B cell (primary cell): Measurements from ENCODE around the gene NAV2. TPM values are rescaled to one million over a fixed set of nuclear protein-coding genes. Genes with fewer than 3 reads are reported as not detected.

Experiments used
- ATAC-seq: fragments of 200-7000 bp; cut with Tn5 transposase; one replicate; pipeline ENCODE4 v1.10.0; 2021; ENCODE audit warnings: low read depth, mild to moderate bottlenecking, moderate number of reproducible peaks, moderate library complexity
- CTCF ChIA-PET: fragments of 350-600 bp; sonication (Branson Sonifier 250); formaldehyde crosslinking; loops from one replicate; lab custom pipeline; 2021; ENCODE audit warnings: antibody characterized with exemption, inconsistent platforms; lab: Charles Lee
- POLR2A ChIA-PET: fragments of 350-600 bp; sonication (Branson Sonifier 250); formaldehyde crosslinking; loops from one replicate; lab custom pipeline; 2021; ENCODE audit warnings: antibody characterized with exemption; lab: Charles Lee
- DNase-seq: peaks from one replicate; pipeline ENCODE4 v3.0.0; 2013
- H2AFZ ChIP-seq: 2 replicates; pipeline ENCODE4 v1.6.1; 2012; ENCODE audit warnings: mild to moderate bottlenecking, low read depth, low read length; ENCODE audit not compliant: insufficient read depth, poor library complexity, severe bottlenecking
- H3K27ac ChIP-seq, 2 donors: 1 replicate in 1 of 2; 2 replicates in 1 of 2; pipeline ENCODE4 v1.5.1; 2012 to 2013; ENCODE audit warnings: low read length in 2 of 2, mild to moderate bottlenecking in 2 of 2, moderate library complexity in 1 of 2
- H3K27me3 ChIP-seq, 4 experiments: fragments of 200-600 bp in 1 of 4; sonication (generic) in 1 of 4; replicated peaks in 1 of 4; 1 replicate in 2 of 4; 2 replicates in 2 of 4; pipeline versions ENCODE4 v1.6.1 to v1.7.0; 2013 to 2016; ENCODE audit warnings: low read length in 3 of 4, mild to moderate bottlenecking in 2 of 4, mixed read lengths in 1 of 4, moderate library complexity in 1 of 4; ENCODE audit not compliant: insufficient read depth in 4 of 4, control insufficient read depth in 3 of 4; ENCODE audit errors: control extremely low read depth in 1 of 4
- H3K36me3 ChIP-seq, 2 experiments: replicated peaks in 1 of 2; 1 replicate in 1 of 2; 2 replicates in 1 of 2; pipeline versions ENCODE4 v1.6.1 to v1.7.1; 2013; ENCODE audit warnings: low read length in 1 of 2; ENCODE audit not compliant: insufficient read depth in 2 of 2, control insufficient read depth in 1 of 2; ENCODE audit errors: control extremely low read depth in 1 of 2, extremely low read depth in 1 of 2
- H3K4me1 ChIP-seq, 2 donors: fragments of 200-600 bp in 1 of 2; sonication (generic) in 1 of 2; 1 replicate in 1 of 2; 2 replicates in 1 of 2; pipeline versions ENCODE4 v1.5.1 to v1.6.1; 2013 to 2017; ENCODE audit warnings: low read length in 2 of 2; ENCODE audit not compliant: control insufficient read depth in 2 of 2, insufficient read depth in 2 of 2
- H3K4me2 ChIP-seq: replicated peaks from 2 replicates; pipeline ENCODE3; 2012; ENCODE audit warnings: mild to moderate bottlenecking, low read depth, low read length; ENCODE audit not compliant: poor library complexity, severe bottlenecking
- H3K4me3 ChIP-seq, 5 experiments: fragments of 200-600 bp in 1 of 5; sonication (generic) in 1 of 5; 1 replicate in 3 of 5; 2 replicates in 2 of 5; pipeline versions ENCODE4 v1.5.1 to v1.7.0; 2011 to 2016; ENCODE audit warnings: low read length in 4 of 5, mild to moderate bottlenecking in 4 of 5, low read depth in 2 of 5, control low read depth in 1 of 5, moderate library complexity in 1 of 5; ENCODE audit not compliant: insufficient read depth in 1 of 5; ENCODE audit errors: control extremely low read depth in 1 of 5, extremely low read depth in 1 of 5
- H3K79me2 ChIP-seq: fragments of 200-600 bp; sonication (generic); one replicate; pipeline ENCODE4 v1.6.0; 2016; ENCODE audit warnings: low read length; ENCODE audit not compliant: control insufficient read depth, insufficient read depth
- H3K9ac ChIP-seq: fragments of 200-600 bp; sonication (generic); 2 replicates; pipeline ENCODE4 v1.6.1; 2017; ENCODE audit warnings: mild to moderate bottlenecking, low read length, moderate library complexity
- H3K9me3 ChIP-seq, 3 donors: one replicate each; pipeline versions ENCODE4 v1.6.1 to v1.7.1; 2013; ENCODE audit warnings: low read length in 2 of 3; ENCODE audit not compliant: control insufficient read depth in 2 of 3, insufficient read depth in 1 of 3; ENCODE audit errors: control extremely low read depth in 1 of 3
- H4K20me1 ChIP-seq: 2 replicates; pipeline ENCODE4 v1.6.0; 2012; ENCODE audit warnings: mild to moderate bottlenecking, low read length; ENCODE audit not compliant: insufficient read depth, control insufficient read depth, poor library complexity, severe bottlenecking
- H3K27ac Mint-ChIP-seq: one replicate; pipeline ENCODE4 v1.8.0; 2021; ENCODE audit warnings: mixed read lengths
- H3K27me3 Mint-ChIP-seq: one replicate; pipeline ENCODE4 v1.8.0; 2021; ENCODE audit warnings: mixed read lengths
- H3K4me1 Mint-ChIP-seq: one replicate; pipeline ENCODE4 v1.8.0; 2021; ENCODE audit warnings: mixed read lengths
- H3K4me3 Mint-ChIP-seq: one replicate; pipeline ENCODE4 v1.8.0; 2021; ENCODE audit warnings: mixed read lengths
- H3K9me3 Mint-ChIP-seq: one replicate; pipeline ENCODE4 v1.8.0; 2022; ENCODE audit warnings: mixed read lengths; ENCODE audit not compliant: insufficient read depth
- EZH2 ChIP-seq: IDR thresholded peaks from 2 replicates; pipeline ENCODE4 v1.6.1; 2012; ENCODE audit warnings: borderline replicate concordance, low read depth, mild to moderate bottlenecking, moderate library complexity, low read length; ENCODE audit not compliant: insufficient read depth, poor library complexity, severe bottlenecking
- WGBS: methylation state at CpG from one replicate; pipeline ENCODE4 v1.1.5; 2013; ENCODE audit warnings: missing lambda C conversion rate; ENCODE audit not compliant: insufficient coverage; 5-methylcytosine and 5-hydroxymethylcytosine counted together
- intact Hi-C: fragments of 100-400 bp; cut with micrococcal nuclease; formaldehyde crosslinking; loops from one replicate; pipeline ENCODE4 v1.10.0; 2022
- polyA plus RNA-seq: library from polyadenylated mRNA; depleted of rRNA; stranded (reverse); fragments of >200 nt; gene quantifications from 2 replicates; pipeline ENCODE4 v1.2.3, GENCODE V29; 2012
- total RNA-seq, 2 donors: library from RNA; stranded (reverse); fragments of 120-200 nt in 1 of 2; gene quantifications; 1 replicate in 1 of 2; 2 replicates in 1 of 2; pipeline versions ENCODE4 v1.2.3 to v1.2.4, GENCODE V29; 2013 to 2022
- TF ChIP-seq, protein P1 (sequence below): fragments of 200-600 bp; IDR thresholded peaks from one replicate; pipeline ENCODE4 v1.8.0; 2022; ENCODE audit warnings: antibody characterized with exemption, mild to moderate bottlenecking

Gene NAV2
- total and polyA plus RNA-seq, 2 donors (not counting 1 experiment from before 2014, with no cell fraction given) = 0.82 to 22.2 TPM

DNA sequence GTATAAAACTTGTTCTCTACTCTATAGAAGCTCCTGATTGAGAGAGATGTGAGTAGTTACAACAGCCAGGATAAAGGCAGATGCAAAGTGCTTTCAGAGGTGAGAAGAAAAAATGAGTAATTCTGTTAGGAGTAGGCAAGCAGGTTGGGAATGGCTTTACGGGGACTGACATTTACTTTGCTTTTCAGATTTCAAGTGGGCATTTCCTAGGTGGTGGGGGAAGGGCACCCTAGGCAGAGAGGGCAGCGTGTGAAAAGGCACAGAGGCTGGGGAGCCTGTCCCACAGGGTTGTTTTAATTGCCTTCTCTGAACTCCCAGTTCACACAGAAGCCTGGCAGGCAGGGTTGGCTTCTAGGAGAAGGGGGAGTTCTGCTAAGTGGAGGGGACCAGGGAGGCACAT lies 106.5 kb downstream of the NAV2 start:
- Histone ChIP-seq H4K20me1 (no peaks in the 10 kb centered on the region), H2AFZ (no peak overlapping the region), H3K36me3 (no peaks in the 10 kb centered on the region), H3K9ac (no peak overlapping the region), H3K27ac (no peak overlapping the region), H3K4me3 (no peak overlapping the region), H3K9me3 (no peaks in the 10 kb centered on the region), H3K4me2 (no peak overlapping the region), H3K27me3 (peaks cover 0 to 7% (median 2%) of the 10 kb centered on the region in 4 experiments), H3K4me1 (no peaks in the 10 kb centered on the region), H3K79me2 (no peaks in the 10 kb centered on the region)
- TF ChIP-seq, protein P1, sequence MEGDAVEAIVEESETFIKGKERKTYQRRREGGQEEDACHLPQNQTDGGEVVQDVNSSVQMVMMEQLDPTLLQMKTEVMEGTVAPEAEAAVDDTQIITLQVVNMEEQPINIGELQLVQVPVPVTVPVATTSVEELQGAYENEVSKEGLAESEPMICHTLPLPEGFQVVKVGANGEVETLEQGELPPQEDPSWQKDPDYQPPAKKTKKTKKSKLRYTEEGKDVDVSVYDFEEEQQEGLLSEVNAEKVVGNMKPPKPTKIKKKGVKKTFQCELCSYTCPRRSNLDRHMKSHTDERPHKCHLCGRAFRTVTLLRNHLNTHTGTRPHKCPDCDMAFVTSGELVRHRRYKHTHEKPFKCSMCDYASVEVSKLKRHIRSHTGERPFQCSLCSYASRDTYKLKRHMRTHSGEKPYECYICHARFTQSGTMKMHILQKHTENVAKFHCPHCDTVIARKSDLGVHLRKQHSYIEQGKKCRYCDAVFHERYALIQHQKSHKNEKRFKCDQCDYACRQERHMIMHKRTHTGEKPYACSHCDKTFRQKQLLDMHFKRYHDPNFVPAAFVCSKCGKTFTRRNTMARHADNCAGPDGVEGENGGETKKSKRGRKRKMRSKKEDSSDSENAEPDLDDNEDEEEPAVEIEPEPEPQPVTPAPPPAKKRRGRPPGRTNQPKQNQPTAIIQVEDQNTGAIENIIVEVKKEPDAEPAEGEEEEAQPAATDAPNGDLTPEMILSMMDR = no peak
- no peak for TF ChIP-seq EZH2
- no peak for ATAC-seq
- H3K4me1 Mint-ChIP-seq = no peaks in the 10 kb centered on the region
- H3K9me3 Mint-ChIP-seq = no peaks in the 10 kb centered on the region
- intact Hi-C loops = no loop called here
- H3K27ac Mint-ChIP-seq = no peak overlapping the region
- peaks cover 9% of the 10 kb centered on the region for H3K27me3 Mint-ChIP-seq
- ChIA-PET POLR2A (no interaction called here), CTCF (interaction anchor here (1.6 kb wide), 1 partner anchor 12 kb away, joined by 4 read pairs; no protein-coding TSS in a partner anchor)
- H3K4me3 Mint-ChIP-seq = no peak overlapping the region
- WGBS = 90% methylated on average over 1 of the region's 2 CpGs
- no peak for DNase-seq

DNA sequence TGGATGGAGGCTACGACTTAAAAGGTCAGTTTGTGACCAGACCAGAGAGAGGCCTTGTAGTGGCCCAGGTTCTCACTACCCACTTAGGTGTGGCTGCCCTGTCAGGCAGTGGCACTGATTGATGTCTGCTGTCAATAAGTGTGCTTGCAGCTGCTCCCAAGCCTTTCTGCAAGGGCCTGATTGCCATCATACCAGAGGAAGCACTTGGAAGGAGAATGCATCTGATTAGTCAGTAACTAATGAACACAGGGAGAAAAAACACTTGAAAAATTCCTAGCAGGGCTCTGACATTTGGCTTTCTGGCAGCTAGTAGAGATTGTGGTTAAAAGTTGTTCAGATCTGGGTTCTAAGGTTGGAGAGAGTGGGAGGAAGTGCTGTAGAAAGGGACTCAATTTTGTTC lies 107.5 kb downstream of the NAV2 start:
- no peak overlapping the region for H3K27ac Mint-ChIP-seq
- no peaks in the 10 kb centered on the region for H3K4me1 Mint-ChIP-seq
- no peak overlapping the region for H3K4me3 Mint-ChIP-seq
- Histone ChIP-seq H3K4me2 (no peak overlapping the region), H2AFZ (no peak overlapping the region), H3K9me3 (no peaks in the 10 kb centered on the region), H3K9ac (no peak overlapping the region), H3K27ac (no peak overlapping the region), H3K4me3 (no peak overlapping the region), H3K4me1 (no peaks in the 10 kb centered on the region), H3K36me3 (no peaks in the 10 kb centered on the region), H4K20me1 (no peaks in the 10 kb centered on the region), H3K79me2 (no peaks in the 10 kb centered on the region), H3K27me3 (peaks cover 0 to 10% (median 2%) of the 10 kb centered on the region in 4 experiments)
- ATAC-seq (no peak), DNase-seq (no peak)
- no peaks in the 10 kb centered on the region for H3K9me3 Mint-ChIP-seq
- TF ChIP-seq, protein P1 = no peak
- TF ChIP-seq EZH2 = no peak
- WGBS = 69% methylated on average over 1 of the region's 1 CpG
- POLR2A ChIA-PET = no interaction called here
- CTCF ChIA-PET = interaction anchor here (1.0 to 1.1 kb wide), 2 partner anchors 10 to 12 kb away, joined by 3 read pairs; no protein-coding TSS in a partner anchor
- H3K27me3 Mint-ChIP-seq = peaks cover 9% of the 10 kb centered on the region
- intact Hi-C loops = no loop called here
